Astrocyte of the cerebellum (primary cell): Measurements from ENCODE around the gene ITGAX.

Experiments used
- DNase-seq: peaks from one replicate; pipeline ENCODE4 v3.0.0-alpha.2; 2011; ENCODE audit warnings: low read depth
- H3K4me3 ChIP-seq: 2 replicates; pipeline ENCODE4 v1.5.1; 2011; ENCODE audit warnings: mild to moderate bottlenecking, low read depth, low read length, moderate library complexity
- in situ Hi-C: cut with HindIII; loops from 2 replicates; pipeline ENCODE4 v1.10.0; 2017; ENCODE audit warnings: low sequenced_read_pairs
- TF ChIP-seq, protein P1 (sequence below): IDR thresholded peaks from 2 replicates; pipeline ENCODE4 v1.5.1; 2012; ENCODE audit warnings: low read length, low read depth, moderate library complexity, mild to moderate bottlenecking; ENCODE audit errors: missing control alignments

ITGAX gene

GRCh38 chr16:31388535-31388934 is 33.6 kb downstream of the ITGAX start:
- no peak for DNase-seq
- in situ Hi-C loops, result no loop called here
- TF ChIP-seq, protein P1, sequence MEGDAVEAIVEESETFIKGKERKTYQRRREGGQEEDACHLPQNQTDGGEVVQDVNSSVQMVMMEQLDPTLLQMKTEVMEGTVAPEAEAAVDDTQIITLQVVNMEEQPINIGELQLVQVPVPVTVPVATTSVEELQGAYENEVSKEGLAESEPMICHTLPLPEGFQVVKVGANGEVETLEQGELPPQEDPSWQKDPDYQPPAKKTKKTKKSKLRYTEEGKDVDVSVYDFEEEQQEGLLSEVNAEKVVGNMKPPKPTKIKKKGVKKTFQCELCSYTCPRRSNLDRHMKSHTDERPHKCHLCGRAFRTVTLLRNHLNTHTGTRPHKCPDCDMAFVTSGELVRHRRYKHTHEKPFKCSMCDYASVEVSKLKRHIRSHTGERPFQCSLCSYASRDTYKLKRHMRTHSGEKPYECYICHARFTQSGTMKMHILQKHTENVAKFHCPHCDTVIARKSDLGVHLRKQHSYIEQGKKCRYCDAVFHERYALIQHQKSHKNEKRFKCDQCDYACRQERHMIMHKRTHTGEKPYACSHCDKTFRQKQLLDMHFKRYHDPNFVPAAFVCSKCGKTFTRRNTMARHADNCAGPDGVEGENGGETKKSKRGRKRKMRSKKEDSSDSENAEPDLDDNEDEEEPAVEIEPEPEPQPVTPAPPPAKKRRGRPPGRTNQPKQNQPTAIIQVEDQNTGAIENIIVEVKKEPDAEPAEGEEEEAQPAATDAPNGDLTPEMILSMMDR, result no peak
- H3K4me3 ChIP-seq, result no peak overlapping the region

GRCh38 chr16:31390504-31391041 is 35.6 kb downstream of the ITGAX start:
- DNase-seq, result no peak
- H3K4me3 ChIP-seq, result no peak overlapping the region
- in situ Hi-C loops, result no loop called here

GRCh38 chr16:31393056-31393455 is 38.1 kb downstream of the ITGAX start, which contains the start of gene ITGAD:
Gene ITGAD (plus strand): TSS chr16:31393335. CDS start chr16:31393361, 26 bp downstream.
- DNase-seq, result no peak
- in situ Hi-C loops, result no loop called here
- no peak within 1 kb of the TSS for H3K4me3 ChIP-seq
- TF ChIP-seq, protein P1, result no peak

More at GRCh38 chr16:31390504-31391041, 35.6 kb downstream of the ITGAX start:
- TF ChIP-seq, protein P1, result no peak

DNA sequence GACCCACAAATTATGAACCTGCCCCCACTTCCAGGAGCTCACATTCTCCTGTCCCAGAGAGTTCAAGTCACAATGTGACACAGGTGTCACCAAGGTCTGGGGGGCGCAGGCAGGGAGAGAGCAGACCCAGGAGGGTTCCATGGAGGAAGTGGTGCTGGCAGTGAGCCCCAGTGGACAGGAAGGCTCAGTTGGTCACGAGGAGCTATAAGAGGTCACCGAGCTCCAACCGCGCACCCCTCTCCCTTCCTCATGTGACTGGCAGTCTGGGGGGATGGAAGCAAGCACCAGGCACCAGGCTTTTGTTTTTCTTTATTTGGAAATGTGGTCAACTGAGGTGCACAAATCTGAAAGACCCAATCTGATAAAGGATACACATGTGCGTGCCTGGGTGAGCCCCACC is 40.7 kb downstream of the ITGAX start:
- no peak overlapping the region for H3K4me3 ChIP-seq
- DNase-seq, result no peak
- in situ Hi-C loops, result no loop called here
- TF ChIP-seq, protein P1, result no peak

- TF ChIP-seq, protein P1, result no peak
- DNase-seq, result no peak
- in situ Hi-C loops, result no loop called here
- no peak overlapping the region for H3K4me3 ChIP-seq
Measured at GRCh38 chr16:31397096-31397660, 42.2 kb downstream of the ITGAX start.

- TF ChIP-seq, protein P1, result no peak
- no peak for DNase-seq
- in situ Hi-C loops, result no loop called here
- H3K4me3 ChIP-seq, result no peak overlapping the region
Measured at GRCh38 chr16:31397701-31398100, 42.7 kb downstream of the ITGAX start.

- no peak overlapping the region for H3K4me3 ChIP-seq
- TF ChIP-seq, protein P1, result no peak
- no peak for DNase-seq
- in situ Hi-C loops, result no loop called here
Measured at GRCh38 chr16:31400191-31400590, 45.2 kb downstream of the ITGAX start.
